ENCODE results near the gene TLE2. TPM values are rescaled to one million over a fixed set of nuclear protein-coding genes. Genes with fewer than 3 reads are reported as not detected.
A peak's percentile ranks its signal among the peaks of the same experiment; 100 is the strongest.

The TLE2 gene
- total RNA-seq, 1 experiment from 2014 or later, result 3.0 TPM

GRCh38 chr19:3066482-3067049 is 37.5 kb upstream of the TLE2 start:
- H3K36me3 Mint-ChIP-seq (ENCODE audit: insufficient read depth, unreplicated experiment), result no peaks in the 10 kb centered on the region
- DNase-seq (ENCODE audit: unreplicated experiment), result no peak
- no peaks in the 10 kb centered on the region for H3K9me3 Mint-ChIP-seq (ENCODE audit: unreplicated experiment)
- CTCF ChIA-PET, result interaction anchor here (0.5 to 0.7 kb wide), 4 partner anchors 9 to 597 kb away, joined by 3 to 6 read pairs (median 4); no protein-coding TSS in a partner anchor
- H3K27ac Mint-ChIP-seq (ENCODE audit: low read depth, unreplicated experiment), result no peak overlapping the region
- POLR2A ChIA-PET, result no interaction called here
- BruUV-seq (replicated peaks), result no TSS peak
- intact Hi-C loops (cut with micrococcal nuclease), result no loop called here
- H3K4me1 Mint-ChIP-seq (ENCODE audit: insufficient read depth, unreplicated experiment), result no peaks in the 10 kb centered on the region
- H3K27me3 Mint-ChIP-seq (ENCODE audit: insufficient read depth, unreplicated experiment), result no peaks in the 10 kb centered on the region
- TF ChIP-seq CTCF (IDR thresholded peaks at IDR 0.05; ENCODE audit: unreplicated experiment), result no peak
- H3K4me3 Mint-ChIP-seq (ENCODE audit: unreplicated experiment), result no peak overlapping the region

GRCh38 chr19:3065675-3066357 is 36.7 kb upstream of the TLE2 start:
- Mint-ChIP-seq H3K9me3 (ENCODE audit: unreplicated experiment) (no peaks in the 10 kb centered on the region), H3K27ac (ENCODE audit: low read depth, unreplicated experiment) (no peak overlapping the region), H3K36me3 (ENCODE audit: insufficient read depth, unreplicated experiment) (peaks cover 3% of the 10 kb centered on the region), H3K27me3 (ENCODE audit: insufficient read depth, unreplicated experiment) (no peaks in the 10 kb centered on the region), H3K4me3 (ENCODE audit: unreplicated experiment) (no peak overlapping the region), H3K4me1 (ENCODE audit: insufficient read depth, unreplicated experiment) (no peaks in the 10 kb centered on the region)
- TF ChIP-seq CTCF (IDR thresholded peaks at IDR 0.05; ENCODE audit: unreplicated experiment), result no peak
- no TSS peak for BruUV-seq (replicated peaks)
- POLR2A ChIA-PET, result no interaction called here
- no peak for DNase-seq (ENCODE audit: unreplicated experiment)
- CTCF ChIA-PET, result interaction anchor here (0.5 to 3.2 kb wide), 3 partner anchors 10 to 596 kb away, joined by 3 to 16 read pairs (median 6); no protein-coding TSS in a partner anchor
- intact Hi-C loops (cut with micrococcal nuclease), result no loop called here

DNA sequence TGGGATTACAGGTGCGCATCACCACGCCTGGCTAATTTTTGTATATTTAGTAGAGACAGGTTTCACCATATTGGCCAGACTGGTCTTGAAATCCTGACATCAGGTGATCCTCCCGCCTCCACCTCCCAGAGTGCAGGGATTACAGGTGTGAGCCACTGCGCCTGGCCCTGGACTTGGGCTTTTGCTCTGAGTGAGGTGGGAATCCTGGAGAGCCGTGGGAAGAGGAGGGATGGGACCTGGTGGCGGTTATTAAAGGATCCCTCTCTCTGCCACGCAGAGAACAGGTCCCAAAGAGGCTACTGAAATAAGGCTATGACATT is 34.9 kb upstream of the TLE2 start:
- Mint-ChIP-seq H3K36me3 (ENCODE audit: insufficient read depth, unreplicated experiment) (peaks cover 22% of the 10 kb centered on the region), H3K4me1 (ENCODE audit: insufficient read depth, unreplicated experiment) (no peaks in the 10 kb centered on the region), H3K9me3 (ENCODE audit: unreplicated experiment) (no peaks in the 10 kb centered on the region), H3K27ac (ENCODE audit: low read depth, unreplicated experiment) (no peak overlapping the region), H3K4me3 (ENCODE audit: unreplicated experiment) (no peak overlapping the region), H3K27me3 (ENCODE audit: insufficient read depth, unreplicated experiment) (no peaks in the 10 kb centered on the region)
- TF ChIP-seq CTCF (IDR thresholded peaks at IDR 0.05; ENCODE audit: unreplicated experiment), result no peak
- intact Hi-C loops (cut with micrococcal nuclease), result no loop called here
- ChIA-PET POLR2A (interaction anchor here (1.2 kb wide), 1 partner anchor 9 kb away, joined by 4 read pairs; no protein-coding TSS in a partner anchor), CTCF (interaction anchor here (0.6 to 3.2 kb wide), 2 partner anchors 12 to 62 kb away, joined by 3 to 16 read pairs; no protein-coding TSS in a partner anchor)
- BruUV-seq (replicated peaks), result no TSS peak
- no peak for DNase-seq (ENCODE audit: unreplicated experiment)

DNA sequence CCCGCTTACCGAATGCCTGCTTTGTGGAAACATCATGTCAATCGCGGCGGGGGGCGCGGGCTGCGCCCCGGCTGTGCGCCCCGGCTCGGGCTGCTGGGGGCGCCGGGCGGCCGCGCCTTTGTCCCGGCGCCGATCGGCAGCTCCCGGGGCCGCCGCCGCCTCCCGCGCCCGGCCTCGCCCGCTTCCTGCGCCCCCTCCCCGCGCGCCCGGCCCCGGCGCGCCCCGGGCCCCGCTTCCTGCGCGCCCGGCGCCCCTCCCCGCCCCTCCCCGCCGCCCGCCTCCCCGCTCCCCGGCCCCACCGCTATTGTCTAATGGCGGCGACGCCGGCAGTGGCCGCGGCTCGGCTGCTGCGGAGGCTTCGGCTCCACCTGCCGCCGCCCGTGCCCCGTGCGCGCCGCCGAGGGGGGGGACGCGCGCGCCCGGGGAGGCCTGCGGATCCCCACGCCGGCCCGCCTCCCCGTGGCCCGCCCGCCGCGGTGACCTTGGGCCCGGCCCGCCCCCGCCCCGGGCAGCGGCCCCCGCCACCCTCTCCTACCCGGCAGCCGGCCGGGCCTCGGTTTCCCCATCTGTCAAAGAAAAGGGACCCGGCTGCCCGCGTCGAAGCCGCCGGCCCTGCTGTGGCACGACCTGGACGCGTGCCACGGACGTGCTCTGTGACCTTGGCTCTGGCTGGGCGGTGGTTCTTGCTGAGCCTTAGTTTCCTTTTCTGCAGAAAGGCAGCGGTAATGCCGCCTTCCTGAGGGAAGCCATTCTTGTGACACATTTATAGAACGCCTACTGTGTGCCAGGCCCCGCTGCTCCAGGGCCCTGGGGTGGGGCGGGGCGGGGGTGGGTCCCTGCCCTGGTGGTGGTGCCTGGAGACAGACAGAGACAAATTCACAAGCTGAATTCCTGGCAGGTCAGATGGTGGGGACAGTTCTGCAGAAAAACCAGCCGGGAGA is 33.4 kb upstream of the TLE2 start, which contains the start of gene TLE5:
TLE5 (minus strand) TSS at position 331 of the 941 bp plus-strand sequence; CDS start at position 36, 295 bp downstream.
- BruUV-seq (replicated peaks), result no TSS peak
- intact Hi-C loops (cut with micrococcal nuclease), result no loop called here
- CTCF ChIA-PET, result interaction anchor here (3.2 kb wide), 1 partner anchor 14 kb away, joined by 16 read pairs; no protein-coding TSS in a partner anchor
- POLR2A ChIA-PET, result interaction anchor here (0.6 to 1.3 kb wide), 7 partner anchors 8 to 112 kb away, joined by 3 to 6 read pairs (median 4); no protein-coding TSS in a partner anchor
- DNase-seq (ENCODE audit: unreplicated experiment), result peak; percentile 55
- Mint-ChIP-seq H3K36me3 (ENCODE audit: insufficient read depth, unreplicated experiment) (peaks cover 36% of the 10 kb centered on the region), H3K4me1 (ENCODE audit: insufficient read depth, unreplicated experiment) (peaks cover 9% of the 10 kb centered on the region), H3K27me3 (ENCODE audit: insufficient read depth, unreplicated experiment) (no peaks in the 10 kb centered on the region), H3K27ac (ENCODE audit: low read depth, unreplicated experiment) (peak within 1 kb of the TSS; percentile 78), H3K4me3 (ENCODE audit: unreplicated experiment) (peak within 1 kb of the TSS; percentile 71), H3K9me3 (ENCODE audit: unreplicated experiment) (no peaks in the 10 kb centered on the region)
- TF ChIP-seq CTCF (IDR thresholded peaks at IDR 0.05; ENCODE audit: unreplicated experiment), result no peak

Measured in MCF 10A (cell line).